ENCODE results near the gene SOX12. TPM values are rescaled to one million over a fixed set of nuclear protein-coding genes. Genes with fewer than 3 reads are reported as not detected.

The SOX12 gene
- total RNA-seq, 1 donor from 2014 or later: 39.6 TPM

DNA sequence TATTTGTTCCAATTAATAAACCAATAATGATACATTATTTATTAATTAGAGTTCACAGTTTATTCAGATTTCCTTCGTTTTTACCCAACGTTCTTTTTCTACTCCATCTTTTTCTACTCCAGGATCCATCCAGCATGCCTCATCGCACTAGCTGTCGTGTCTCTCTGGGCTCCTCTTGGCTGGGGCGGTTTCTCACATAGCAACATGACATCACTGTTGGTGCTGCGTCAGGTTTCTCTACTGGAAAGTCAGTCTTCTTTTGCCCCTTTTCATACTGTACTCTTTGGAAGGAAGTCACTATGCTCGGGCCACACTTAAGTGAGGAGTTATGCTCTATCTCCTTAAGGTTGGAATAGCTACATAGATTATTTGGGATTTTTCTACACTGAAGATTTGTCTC, 13.7 kb upstream of the SOX12 start:
- no peaks in the 10 kb centered on the region for H3K9me3 Mint-ChIP-seq (ENCODE audit: low read depth)
- no peaks in the 10 kb centered on the region for H3K27me3 Mint-ChIP-seq (ENCODE audit: low read depth)
- no peak overlapping the region for H3K4me3 Mint-ChIP-seq (ENCODE audit: unreplicated experiment)
- peaks cover 30% of the 10 kb centered on the region for H3K4me1 Mint-ChIP-seq (ENCODE audit: low read depth)
- H3K36me3 Mint-ChIP-seq (ENCODE audit: low read depth): peaks cover 1% of the 10 kb centered on the region
- DNase-seq (ENCODE audit: low spot score): no peak
- no peak overlapping the region for H3K27ac Mint-ChIP-seq (ENCODE audit: unreplicated experiment)
- TF ChIP-seq, protein P1, sequence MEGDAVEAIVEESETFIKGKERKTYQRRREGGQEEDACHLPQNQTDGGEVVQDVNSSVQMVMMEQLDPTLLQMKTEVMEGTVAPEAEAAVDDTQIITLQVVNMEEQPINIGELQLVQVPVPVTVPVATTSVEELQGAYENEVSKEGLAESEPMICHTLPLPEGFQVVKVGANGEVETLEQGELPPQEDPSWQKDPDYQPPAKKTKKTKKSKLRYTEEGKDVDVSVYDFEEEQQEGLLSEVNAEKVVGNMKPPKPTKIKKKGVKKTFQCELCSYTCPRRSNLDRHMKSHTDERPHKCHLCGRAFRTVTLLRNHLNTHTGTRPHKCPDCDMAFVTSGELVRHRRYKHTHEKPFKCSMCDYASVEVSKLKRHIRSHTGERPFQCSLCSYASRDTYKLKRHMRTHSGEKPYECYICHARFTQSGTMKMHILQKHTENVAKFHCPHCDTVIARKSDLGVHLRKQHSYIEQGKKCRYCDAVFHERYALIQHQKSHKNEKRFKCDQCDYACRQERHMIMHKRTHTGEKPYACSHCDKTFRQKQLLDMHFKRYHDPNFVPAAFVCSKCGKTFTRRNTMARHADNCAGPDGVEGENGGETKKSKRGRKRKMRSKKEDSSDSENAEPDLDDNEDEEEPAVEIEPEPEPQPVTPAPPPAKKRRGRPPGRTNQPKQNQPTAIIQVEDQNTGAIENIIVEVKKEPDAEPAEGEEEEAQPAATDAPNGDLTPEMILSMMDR (IDR thresholded peaks at IDR 0.05): no peak

DNA sequence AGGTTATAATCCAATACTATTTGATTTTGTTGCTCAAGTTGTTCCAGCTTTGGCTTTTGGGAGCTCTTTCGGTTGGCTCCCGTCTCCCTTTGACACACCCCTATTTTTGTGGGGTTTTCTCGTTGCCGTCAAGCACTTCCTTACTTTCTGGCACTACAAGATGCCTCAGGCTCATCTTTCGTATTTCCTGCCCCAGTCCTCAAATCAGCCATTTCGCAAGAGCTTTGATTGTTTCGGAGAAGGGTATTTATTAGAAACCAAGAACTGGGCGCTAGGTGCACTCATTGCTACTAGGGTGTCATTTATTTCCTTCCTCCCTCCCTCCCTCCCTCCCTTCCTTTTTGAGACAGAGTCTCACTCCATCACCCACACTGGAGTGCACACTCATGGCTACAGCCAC, 13.3 kb upstream of the SOX12 start:
- H3K9me3 Mint-ChIP-seq (ENCODE audit: low read depth): no peaks in the 10 kb centered on the region
- H3K4me3 Mint-ChIP-seq (ENCODE audit: unreplicated experiment): no peak overlapping the region
- TF ChIP-seq, protein P1 (IDR thresholded peaks at IDR 0.05): no peak
- H3K27me3 Mint-ChIP-seq (ENCODE audit: low read depth): no peaks in the 10 kb centered on the region
- no peak overlapping the region for H3K27ac Mint-ChIP-seq (ENCODE audit: unreplicated experiment)
- no peak for DNase-seq (ENCODE audit: low spot score)
- peaks cover 1% of the 10 kb centered on the region for H3K36me3 Mint-ChIP-seq (ENCODE audit: low read depth)
- peaks cover 30% of the 10 kb centered on the region for H3K4me1 Mint-ChIP-seq (ENCODE audit: low read depth)

DNA sequence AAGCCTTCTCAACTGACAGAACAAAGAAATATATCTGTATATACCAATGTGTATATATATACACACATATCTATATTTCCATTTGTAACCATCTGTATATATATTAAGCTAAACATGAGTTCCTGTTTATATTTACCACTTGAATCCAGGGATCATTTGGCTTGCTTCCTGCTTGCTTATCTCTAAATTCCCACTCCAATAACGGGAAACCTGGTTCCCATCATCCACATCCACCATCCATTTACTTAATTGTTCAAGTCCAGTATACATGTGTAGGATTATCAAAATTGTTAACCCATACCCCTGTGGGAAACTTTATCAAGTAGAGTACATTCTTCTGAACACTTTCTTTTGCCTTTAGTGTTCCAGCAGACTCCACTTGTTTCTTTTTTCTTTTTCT, 12.5 kb upstream of the SOX12 start:
- no peak overlapping the region for H3K4me3 Mint-ChIP-seq (ENCODE audit: unreplicated experiment)
- DNase-seq (ENCODE audit: low spot score): no peak
- H3K27ac Mint-ChIP-seq (ENCODE audit: unreplicated experiment): no peak overlapping the region
- H3K4me1 Mint-ChIP-seq (ENCODE audit: low read depth): peaks cover 30% of the 10 kb centered on the region
- H3K9me3 Mint-ChIP-seq (ENCODE audit: low read depth): no peaks in the 10 kb centered on the region
- H3K27me3 Mint-ChIP-seq (ENCODE audit: low read depth): no peaks in the 10 kb centered on the region
- TF ChIP-seq, protein P1 (IDR thresholded peaks at IDR 0.05): no peak
- peaks cover 1% of the 10 kb centered on the region for H3K36me3 Mint-ChIP-seq (ENCODE audit: low read depth)

DNA sequence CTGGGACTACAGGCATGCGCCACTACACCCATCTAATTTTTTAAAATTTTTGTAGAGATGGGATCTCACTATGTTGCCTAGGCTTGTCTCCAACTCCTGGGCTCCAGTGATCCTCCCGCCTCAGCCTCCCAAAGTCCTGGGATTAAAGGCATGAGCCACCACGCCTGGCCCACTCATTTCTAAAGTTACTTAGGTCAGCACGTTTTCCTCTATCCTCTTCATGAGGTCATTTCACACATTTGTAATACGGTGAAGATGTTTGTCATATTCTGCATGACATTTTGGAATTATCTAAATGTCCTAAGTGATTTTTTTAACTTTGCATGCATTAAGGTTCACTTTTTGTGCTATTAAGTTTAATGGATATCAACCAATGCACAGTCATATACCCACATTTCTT, 11.9 kb upstream of the SOX12 start:
- no peak overlapping the region for H3K4me3 Mint-ChIP-seq (ENCODE audit: unreplicated experiment)
- no peak overlapping the region for H3K27ac Mint-ChIP-seq (ENCODE audit: unreplicated experiment)
- H3K9me3 Mint-ChIP-seq (ENCODE audit: low read depth): no peaks in the 10 kb centered on the region

DNA sequence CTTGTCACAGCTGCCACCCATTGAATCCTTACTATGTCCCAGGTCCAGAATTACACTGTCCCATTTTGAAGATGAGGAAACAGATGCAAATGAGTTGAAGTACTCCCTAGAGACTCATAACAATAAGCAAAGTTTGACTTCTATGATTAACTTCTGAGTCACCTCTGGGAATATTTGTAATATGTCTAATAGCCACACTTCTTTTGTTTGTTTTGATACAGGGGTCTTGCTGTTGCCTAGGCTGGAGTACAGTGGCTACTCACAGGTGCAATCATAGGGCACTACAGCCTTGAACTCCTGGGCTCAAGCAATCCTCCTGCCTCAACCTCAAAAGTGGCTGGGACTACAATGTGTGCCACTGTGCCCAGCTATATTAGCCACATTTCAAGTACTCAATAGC, 11.4 kb upstream of the SOX12 start:
- Mint-ChIP-seq H3K36me3 (ENCODE audit: low read depth) (peaks cover 1% of the 10 kb centered on the region), H3K27ac (ENCODE audit: unreplicated experiment) (no peak overlapping the region), H3K4me1 (ENCODE audit: low read depth) (peaks cover 21% of the 10 kb centered on the region), H3K9me3 (ENCODE audit: low read depth) (no peaks in the 10 kb centered on the region), H3K27me3 (ENCODE audit: low read depth) (no peaks in the 10 kb centered on the region), H3K4me3 (ENCODE audit: unreplicated experiment) (no peak overlapping the region)
- DNase-seq (ENCODE audit: low spot score): no peak
- TF ChIP-seq, protein P1 (IDR thresholded peaks at IDR 0.05): no peak

More for the DNA sequence above, 11.9 kb upstream of the SOX12 start:
- DNase-seq (ENCODE audit: low spot score): no peak
- Mint-ChIP-seq H3K36me3 (ENCODE audit: low read depth) (peaks cover 1% of the 10 kb centered on the region), H3K27me3 (ENCODE audit: low read depth) (no peaks in the 10 kb centered on the region), H3K4me1 (ENCODE audit: low read depth) (peaks cover 25% of the 10 kb centered on the region)
- TF ChIP-seq, protein P1 (IDR thresholded peaks at IDR 0.05): no peak
